IMR-90 (cell line): ENCODE data around the gene SEBOX. TPM values are rescaled to one million over a fixed set of nuclear protein-coding genes. Genes with fewer than 3 reads are reported as not detected.

Experiments used
- ATAC-seq: fragments of 200-7000 bp; cut with Tn5 transposase; 2 replicates; pipeline ENCODE4 v1.9.1; 2020; ENCODE audit warnings: low read depth, mild to moderate bottlenecking, moderate library complexity
- BruUV-seq: library from RNA; stranded (reverse); fragments of 400-500 nt; replicated peaks from 2 replicates; lab custom pipeline; 2021; lab: Mats Ljungman, UMichigan
- CTCF ChIA-PET: fragments of 300-600 bp; formaldehyde crosslinking; extraction: SDS; loops from one replicate; lab custom pipeline; 2021; ENCODE audit warnings: antibody characterized with exemption; lab: Yijun Ruan, JAX
- POLR2A ChIA-PET: fragments of 300-600 bp; sonication (Branson Sonifier 250); formaldehyde crosslinking; loops from one replicate; lab custom pipeline; 2022; ENCODE audit warnings: antibody characterized with exemption; ENCODE audit not compliant: unreplicated experiment; lab: Charles Lee
- DNase-seq: peaks from one replicate; pipeline ENCODE4 v3.0.0; 2013
- H2AFZ ChIP-seq: replicated peaks from 2 replicates; pipeline ENCODE3; 2013; ENCODE audit warnings: low read length, mild to moderate bottlenecking; ENCODE audit not compliant: poor library complexity
- H2AK5ac ChIP-seq: 2 replicates; pipeline ENCODE4 v1.6.1; 2013; ENCODE audit warnings: low read depth, low read length, inconsistent platforms
- H2AK9ac ChIP-seq: replicated peaks from 2 replicates; pipeline ENCODE3; 2013; ENCODE audit warnings: mild to moderate bottlenecking, low read depth, low read length, moderate library complexity; ENCODE audit not compliant: poor library complexity
- H2BK120ac ChIP-seq: 2 replicates; pipeline ENCODE4 v1.6.1; 2013; ENCODE audit warnings: low read depth, low read length, inconsistent platforms
- H2BK15ac ChIP-seq: 3 replicates; pipeline ENCODE4 v1.6.1; 2013; ENCODE audit warnings: low read depth, low read length, inconsistent platforms
- H2BK20ac ChIP-seq: 2 replicates; pipeline ENCODE4 v1.6.1; 2013; ENCODE audit warnings: low read depth, mild to moderate bottlenecking, inconsistent platforms, low read length, moderate library complexity
- H2BK5ac ChIP-seq: 2 replicates; pipeline ENCODE4 v1.6.1; 2013; ENCODE audit warnings: mild to moderate bottlenecking, low read depth, low read length, inconsistent platforms; ENCODE audit not compliant: poor library complexity, severe bottlenecking
- H3K14ac ChIP-seq: replicated peaks from 2 replicates; pipeline ENCODE4 v1.6.1; 2013; ENCODE audit warnings: low read depth, low read length, inconsistent platforms
- H3K18ac ChIP-seq: 2 replicates; pipeline ENCODE4 v1.6.1; 2013; ENCODE audit warnings: low read depth, low read length, control low read depth
- H3K23ac ChIP-seq: 2 replicates; pipeline ENCODE4 v1.6.1; 2013; ENCODE audit warnings: low read depth, low read length, inconsistent platforms
- H3K27ac ChIP-seq: 2 replicates; pipeline ENCODE4 v1.5.1; 2013; ENCODE audit warnings: mild to moderate bottlenecking, control low read depth, low read length; ENCODE audit not compliant: insufficient read depth
- H3K27me3 ChIP-seq: 2 replicates; pipeline ENCODE4 v1.6.1; 2013; ENCODE audit warnings: low read length; ENCODE audit not compliant: control insufficient read depth, insufficient read depth
- H3K36me3 ChIP-seq: 2 replicates; pipeline ENCODE4 v1.6.1; 2013; ENCODE audit warnings: low read length, mixed read lengths; ENCODE audit not compliant: control insufficient read depth, insufficient read depth
- H3K4ac ChIP-seq: 2 replicates; pipeline ENCODE4 v1.6.1; 2013; ENCODE audit warnings: low read depth, low read length, inconsistent platforms
- H3K4me1 ChIP-seq: 2 replicates; pipeline ENCODE4 v1.6.1; 2013; ENCODE audit warnings: low read length, mixed read lengths; ENCODE audit not compliant: control insufficient read depth, insufficient read depth
- H3K4me2 ChIP-seq: 2 replicates; pipeline ENCODE4 v1.6.1; 2013; ENCODE audit warnings: low read depth, mild to moderate bottlenecking, control low read depth, low read length, moderate library complexity
- H3K4me3 ChIP-seq: 2 replicates; pipeline ENCODE4 v1.5.1; 2013; ENCODE audit warnings: low read depth, mild to moderate bottlenecking, control low read depth, low read length, moderate library complexity; ENCODE audit not compliant: insufficient read depth
- H3K56ac ChIP-seq: 2 replicates; pipeline ENCODE4 v1.6.1; 2013; ENCODE audit warnings: low read length, inconsistent platforms; ENCODE audit not compliant: insufficient read depth; ENCODE audit errors: extremely low read depth
- H3K79me1 ChIP-seq, 2 experiments: 2 replicates each; pipeline ENCODE4 v1.6.1; 2013; ENCODE audit warnings: low read length in 2 of 2, inconsistent platforms in 1 of 2, low read depth in 1 of 2
- H3K9ac ChIP-seq: 2 replicates; pipeline ENCODE4 v1.6.1; 2013; ENCODE audit warnings: low read depth, low read length, control low read depth
- H3K9me1 ChIP-seq: 2 replicates; pipeline ENCODE4 v1.6.1; 2013; ENCODE audit warnings: low read length, inconsistent platforms; ENCODE audit not compliant: insufficient read depth
- H3K9me3 ChIP-seq: 2 replicates; pipeline ENCODE4 v1.6.1; 2013; ENCODE audit warnings: low read length; ENCODE audit not compliant: control insufficient read depth, insufficient read depth
- H4K20me1 ChIP-seq: 2 replicates; pipeline ENCODE4 v1.6.1; 2013; ENCODE audit warnings: low read length, inconsistent platforms; ENCODE audit not compliant: insufficient read depth
- H4K5ac ChIP-seq: 2 replicates; pipeline ENCODE4 v1.6.1; 2013; ENCODE audit warnings: mild to moderate bottlenecking, low read depth, low read length, control low read depth
- H4K8ac ChIP-seq, 2 experiments: 2 replicates each; pipeline ENCODE4 v1.6.1; 2013; ENCODE audit warnings: low read depth in 2 of 2, low read length in 2 of 2, control low read depth in 1 of 2, inconsistent platforms in 1 of 2
- H4K91ac ChIP-seq: 2 replicates; pipeline ENCODE4 v1.6.1; 2013; ENCODE audit warnings: low read depth, low read length, inconsistent platforms; ENCODE audit not compliant: insufficient read depth
- NFE2L2 ChIP-seq: fragments of 150-350 bp; IDR thresholded peaks from 2 replicates; pipeline ENCODE4 v1.6.1; 2016; ENCODE audit warnings: low read depth, mild to moderate bottlenecking, low read length
- RFX5 ChIP-seq: IDR thresholded peaks from 2 replicates; pipeline ENCODE4 v1.8.0; 2012; ENCODE audit warnings: low read depth, mild to moderate bottlenecking, low read length, moderate library complexity
- SMC3 ChIP-seq: fragments of 150-350 bp; IDR thresholded peaks from 2 replicates; pipeline ENCODE4 v1.6.1; 2016; ENCODE audit warnings: low read depth, mild to moderate bottlenecking, antibody characterized with exemption, low read length, moderate library complexity
- dilution Hi-C: fragments of 300-500 bp; cut with HindIII; formaldehyde crosslinking; loops from one replicate; pipeline ENCODE4 v1.14.3; 2018; ENCODE audit warnings: low sequenced_read_pairs; ENCODE audit not compliant: unreplicated experiment
- in situ Hi-C: fragments of 300-500 bp; cut with MboI; formaldehyde crosslinking; loops from 3 replicates; pipeline ENCODE4 v1.14.3; 2019; ENCODE audit warnings: low sequenced_read_pairs, inconsistent platforms, mixed read lengths
- intact Hi-C: fragments of 100-400 bp; cut with micrococcal nuclease; formaldehyde crosslinking; loops from 2 replicates; pipeline ENCODE4 v1.10.0; 2022
- polyA plus RNA-seq, 3 experiments: library from polyadenylated mRNA; depleted of rRNA; stranded (reverse); fragments of >200 nt; gene quantifications; 2 replicates each; pipeline ENCODE4 v1.2.3, GENCODE V29; 2012; ENCODE audit warnings: low replicate concordance in 1 of 3
- total RNA-seq: library from RNA; depleted of rRNA; stranded (reverse); fragments of >200 nt; gene quantifications from 2 replicates; pipeline ENCODE4 v1.2.3, GENCODE V29; 2012

SEBOX gene
- total and polyA plus RNA-seq, 2 of the 4 experiments (the other 2 are of a cell fraction): not detected

- Histone ChIP-seq H4K8ac (no peak overlapping the region), H3K23ac (no peak overlapping the region), H3K4me3 (no peak overlapping the region), H3K9me3 (no peaks in the 10 kb centered on the region), H3K9me1 (peaks cover 3% of the 10 kb centered on the region; the same call in 1 of the 2 replicates), H2AK5ac (no peak overlapping the region), H3K79me1 (peaks cover 0 to 7% of the 10 kb centered on the region in 2 experiments; a peak in 1 of 4 replicates), H2BK15ac (no peak overlapping the region), H2AFZ (no peak overlapping the region), H3K4me1 (peaks cover 2% of the 10 kb centered on the region; the same call in 1 of the 2 replicates), H4K5ac (no peak overlapping the region), H2BK20ac (no peak overlapping the region), H3K14ac (no peak overlapping the region), H3K27ac (no peak overlapping the region), H2BK120ac (no peak overlapping the region), H3K9ac (no peak overlapping the region), H3K4ac (no peak overlapping the region), H3K56ac (no peak overlapping the region), H2AK9ac (no peak overlapping the region), H3K4me2 (no peak overlapping the region), H3K27me3 (no peaks in the 10 kb centered on the region), H4K20me1 (peaks cover 13% of the 10 kb centered on the region), H4K91ac (no peak overlapping the region), H3K18ac (no peak overlapping the region), H3K36me3 (peaks cover 43% of the 10 kb centered on the region), H2BK5ac (no peak overlapping the region)
- ATAC-seq (peak; percentile 76), DNase-seq (no peak)
- TF ChIP-seq SMC3: no peak
- TF ChIP-seq NFE2L2: no peak
- TF ChIP-seq RFX5: no peak
- in situ Hi-C loops (no loop called here), intact Hi-C loops (no loop called here), dilution Hi-C loops (no loop called here)
- CTCF ChIA-PET: no interaction called here
- BruUV-seq: no TSS peak
- POLR2A ChIA-PET: no interaction called here
Observed at GRCh38 chr17:28386391-28386790, 21.4 kb upstream of the SEBOX start.
